GM19328 (cell line): ENCODE data around the gene TRPV3.
"Not testable (repeated sequence)": the region's sequence is repeated elsewhere in the genome, so short reads cannot be mapped to it uniquely, and the experiment has no call there.

Experiments
- ATAC-seq: cut with Tn5 transposase; IDR thresholded peaks from one replicate; pipeline ENCODE4 v1.9.1; 2021; ENCODE audit warnings: mild to moderate bottlenecking, moderate library complexity; ENCODE audit not compliant: unreplicated experiment

The TRPV3 gene

DNA sequence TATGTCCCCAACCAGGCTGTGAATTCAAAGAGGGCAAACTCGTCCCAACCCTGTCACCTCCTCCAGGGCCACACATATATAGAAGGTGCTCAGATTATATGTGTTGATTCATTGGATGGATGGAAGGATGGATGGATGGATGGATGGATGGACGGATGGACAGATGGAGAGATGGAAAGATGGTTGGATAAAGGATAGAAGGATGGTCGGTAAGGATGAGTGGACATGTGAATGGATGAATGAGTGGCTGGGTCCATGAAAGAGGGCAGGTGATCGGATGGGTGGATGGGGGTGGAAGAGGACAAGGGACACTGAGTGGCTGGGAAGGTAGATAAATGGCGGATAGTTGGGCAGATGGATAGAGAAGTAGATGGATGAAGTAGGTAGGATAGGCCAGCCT, 30.1 kb downstream of the TRPV3 start:
- ATAC-seq, result no peak

DNA sequence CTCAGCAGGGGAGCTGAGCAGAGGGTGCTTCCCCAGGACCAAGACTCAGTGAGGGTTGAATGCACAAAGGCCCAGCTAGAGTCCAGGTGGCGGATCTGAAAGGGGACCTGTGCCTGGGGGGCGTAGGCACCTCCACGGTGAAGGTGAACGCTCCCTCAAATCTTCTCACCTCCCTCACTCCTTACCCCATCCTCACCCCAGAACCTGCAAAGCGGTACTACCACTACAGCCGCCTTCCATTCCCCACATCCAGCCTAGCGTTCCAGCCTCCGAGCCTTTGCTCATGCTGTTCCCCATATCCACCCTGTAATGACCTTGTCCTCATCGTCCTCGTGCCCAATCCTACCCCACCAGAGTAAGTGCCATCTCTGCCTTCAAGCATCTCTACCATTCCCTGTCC, 30.6 kb downstream of the TRPV3 start:
- ATAC-seq, result no peak

DNA sequence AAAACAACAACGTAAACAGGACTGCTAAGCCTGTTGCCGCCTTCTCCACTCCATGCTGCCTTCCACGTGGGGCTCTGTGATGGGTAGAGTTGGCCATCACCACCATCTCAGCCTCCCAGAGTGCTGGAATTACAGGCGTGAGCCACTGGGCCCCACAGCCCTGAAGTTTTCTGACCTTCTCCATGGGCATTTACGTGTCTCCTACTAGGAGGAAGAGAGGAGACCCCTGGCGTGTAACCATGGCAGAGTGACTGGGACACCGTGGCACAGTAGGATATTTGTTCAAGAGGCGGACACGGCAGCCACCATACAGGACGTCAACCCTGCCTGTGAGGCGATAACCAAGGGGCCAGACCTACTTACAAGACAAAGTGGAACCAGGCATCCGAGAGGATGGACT, 31.1 kb downstream of the TRPV3 start:
- ATAC-seq, result no peak

DNA sequence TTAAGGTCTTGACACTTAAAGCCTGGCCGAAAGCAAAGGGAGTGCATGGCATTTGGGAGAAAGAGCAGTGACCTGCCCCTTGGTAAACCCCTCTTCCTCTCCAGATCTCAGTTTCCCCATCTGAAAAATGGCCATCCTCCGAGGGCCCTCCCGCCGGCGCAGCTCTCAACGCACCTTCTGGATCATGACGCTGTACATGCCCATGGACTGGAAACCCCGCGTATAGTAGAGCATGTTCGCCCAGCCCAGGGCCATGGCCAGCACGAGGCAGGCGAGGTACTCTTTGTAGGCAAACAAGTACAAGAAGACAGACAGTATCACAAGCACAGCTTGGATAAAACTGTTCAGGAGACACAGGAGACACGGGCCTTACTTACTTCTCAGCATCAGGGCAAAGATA, 33.6 kb downstream of the TRPV3 start:
- no peak for ATAC-seq

DNA sequence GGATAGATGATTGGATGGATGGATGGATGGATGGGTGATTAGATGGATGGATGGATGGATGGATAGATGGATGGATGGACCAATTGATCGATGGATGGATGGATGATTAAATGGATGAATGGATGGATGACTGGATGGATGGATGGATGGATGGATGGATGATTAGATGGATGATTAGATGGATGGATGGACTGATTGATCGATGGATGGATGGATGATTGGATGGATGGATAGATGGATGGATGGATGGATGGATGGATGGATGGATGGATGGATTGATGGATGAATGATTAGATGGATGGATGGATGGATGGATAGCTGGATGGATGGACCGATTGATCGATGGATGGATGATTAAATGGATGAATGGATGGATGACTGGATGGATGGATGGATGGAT, 38.1 kb downstream of the TRPV3 start:
- ATAC-seq, result not testable (repeated sequence)

DNA sequence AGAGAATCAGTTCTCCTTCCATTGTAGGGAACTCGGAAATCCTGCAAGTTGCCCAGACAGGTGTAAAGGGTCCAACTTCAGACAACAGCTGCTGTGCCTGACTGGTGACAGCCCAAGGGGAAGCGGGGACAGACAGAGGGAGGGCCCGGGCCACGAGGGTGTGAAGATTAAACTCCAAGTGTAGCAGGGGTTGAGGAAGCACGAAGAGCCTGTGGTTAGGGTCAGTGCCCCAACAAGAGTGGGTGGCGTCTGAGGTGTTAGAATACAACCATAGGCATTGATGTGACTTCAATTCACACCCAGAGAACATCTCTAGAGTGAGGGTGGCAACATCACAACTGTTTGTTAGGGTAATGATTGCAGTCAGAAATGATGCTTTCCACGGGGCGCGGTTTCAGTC, 42.7 kb downstream of the TRPV3 start:
- no peak for ATAC-seq

DNA sequence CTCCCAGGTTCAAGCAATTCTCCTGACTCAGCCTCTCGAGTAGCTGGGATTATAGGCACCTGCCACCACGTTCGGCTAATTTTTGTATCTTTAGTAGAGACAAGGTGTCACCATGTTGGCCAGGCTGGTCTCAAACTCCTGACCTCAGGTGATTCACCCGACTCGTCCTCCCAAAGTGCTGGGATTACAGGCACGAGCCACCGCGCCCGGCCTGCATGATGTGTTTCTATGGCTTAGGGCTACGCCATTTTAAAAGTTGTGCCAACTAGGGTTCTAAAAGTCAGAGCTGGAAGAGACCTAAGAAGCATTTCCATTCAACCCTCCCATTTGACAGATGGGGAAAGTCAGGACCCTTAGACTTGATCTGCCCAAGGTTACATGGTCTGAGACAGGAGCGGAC, 43.4 kb downstream of the TRPV3 start:
- ATAC-seq, result not testable (repeated sequence)

DNA sequence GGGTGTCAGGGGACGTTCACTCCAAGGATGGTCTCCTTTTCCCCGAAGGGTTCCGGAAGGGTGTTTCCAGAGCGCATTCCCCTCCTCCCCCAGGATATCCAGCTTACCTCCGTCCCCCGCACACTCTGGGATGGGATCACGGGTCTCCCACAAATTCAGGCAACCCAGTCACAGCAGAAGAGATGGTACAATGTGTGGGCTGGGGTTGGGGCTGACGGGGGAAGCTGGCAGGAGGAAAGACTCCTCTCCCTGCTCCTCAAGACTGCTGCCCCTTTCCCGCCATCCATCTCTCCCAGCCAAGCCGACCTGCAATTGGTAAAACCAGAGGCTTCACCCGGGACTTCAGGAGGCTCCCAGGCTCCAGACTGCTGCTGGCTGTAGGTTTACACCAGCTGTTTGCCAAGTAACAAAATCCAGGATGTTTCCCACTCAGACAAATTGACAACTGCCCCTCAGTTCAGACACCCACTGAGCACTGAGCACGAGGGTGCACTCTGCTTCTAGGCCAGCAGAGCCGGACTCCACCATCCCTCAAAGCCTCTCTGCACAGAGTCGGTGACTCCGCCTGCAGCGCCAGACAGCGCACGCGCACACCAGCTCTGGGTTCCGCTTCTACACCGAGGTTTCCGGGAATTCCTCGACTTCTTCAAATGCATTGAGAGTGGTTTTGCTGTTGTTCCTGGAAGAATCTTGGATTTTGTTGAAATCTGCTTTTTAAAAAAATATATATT, 44.1 kb downstream of the TRPV3 start:
- ATAC-seq, result no peak

DNA sequence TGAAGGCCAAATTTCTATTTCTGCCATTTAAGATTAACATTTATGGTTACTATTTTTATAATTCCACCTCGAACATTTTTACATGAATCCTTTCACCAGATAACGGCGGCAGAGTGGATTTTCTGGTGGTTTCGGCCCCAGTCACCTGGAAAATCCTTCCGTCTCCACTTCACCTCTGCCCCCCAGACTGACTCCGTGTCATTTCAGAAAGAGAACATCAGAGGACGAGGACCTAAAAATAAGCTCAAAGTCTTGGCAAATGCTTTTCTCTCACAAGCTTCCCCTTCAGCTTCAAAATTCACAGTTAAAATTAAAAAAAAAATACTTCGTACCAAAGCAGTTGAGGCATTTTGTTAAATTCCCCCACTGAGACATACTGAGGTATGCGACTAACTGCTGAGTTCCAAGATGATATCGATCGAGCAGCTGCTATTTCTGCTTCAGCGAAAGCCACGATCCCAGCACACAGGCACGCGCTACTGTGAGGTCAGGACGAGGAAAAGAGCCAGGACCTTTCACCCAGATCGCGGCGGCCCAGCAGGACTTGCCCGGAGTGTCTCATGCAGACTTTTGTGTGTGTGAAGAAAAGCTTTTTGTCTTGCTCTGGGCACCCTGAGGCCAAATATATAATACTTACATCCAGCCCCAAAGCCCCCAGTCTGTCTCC, 45.0 kb downstream of the TRPV3 start:
- no peak for ATAC-seq

DNA sequence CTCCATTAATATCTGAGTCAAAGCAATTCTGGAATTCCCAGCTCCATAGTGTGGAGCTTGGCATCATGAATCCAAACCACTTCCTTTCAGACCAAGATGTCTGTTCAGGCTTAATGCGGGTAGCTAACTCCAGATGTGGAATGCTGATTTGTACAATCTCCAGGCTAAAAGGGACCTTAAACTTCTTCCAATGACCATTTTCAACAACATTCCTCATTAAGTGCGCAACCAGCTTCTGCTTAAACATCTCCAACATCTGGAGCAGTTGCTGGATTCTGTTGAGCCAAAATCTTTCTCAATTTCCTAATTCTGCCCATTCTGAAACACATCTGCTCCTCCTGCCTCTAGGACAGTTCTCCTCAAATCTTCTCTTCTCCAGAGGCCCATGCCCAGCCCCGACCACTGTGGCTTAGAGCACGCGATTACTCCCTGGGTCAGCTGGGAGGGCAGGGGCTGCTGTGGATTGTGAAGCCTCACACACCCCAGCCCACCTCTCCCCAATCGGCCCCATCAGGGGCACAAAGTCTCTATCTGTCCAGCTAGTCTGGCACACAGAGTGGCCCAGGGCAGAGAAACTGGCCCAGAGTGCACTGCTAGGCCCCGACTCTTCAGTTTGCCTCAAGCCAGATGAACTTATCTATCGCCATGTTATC, 45.6 kb downstream of the TRPV3 start:
- ATAC-seq, result no peak

DNA sequence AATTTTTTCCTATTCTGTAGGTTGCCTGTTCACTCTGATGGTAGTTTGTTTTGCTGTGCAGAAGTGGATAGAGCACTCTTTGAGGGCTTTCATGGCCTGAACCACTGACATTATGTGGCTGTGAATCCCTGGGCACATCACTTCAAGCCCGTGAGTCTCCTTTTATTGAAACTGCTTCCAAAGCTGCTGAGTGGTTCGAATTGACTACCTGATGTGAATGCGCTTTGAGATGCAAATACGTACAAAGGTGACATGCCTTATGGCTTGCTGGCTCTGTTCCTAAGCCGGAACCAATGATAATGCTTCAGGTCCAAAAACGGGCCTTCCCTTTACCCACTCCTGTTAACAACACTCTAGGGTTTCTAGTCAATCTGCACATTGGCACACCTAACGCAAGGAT, 47.5 kb downstream of the TRPV3 start:
- ATAC-seq, result no peak

DNA sequence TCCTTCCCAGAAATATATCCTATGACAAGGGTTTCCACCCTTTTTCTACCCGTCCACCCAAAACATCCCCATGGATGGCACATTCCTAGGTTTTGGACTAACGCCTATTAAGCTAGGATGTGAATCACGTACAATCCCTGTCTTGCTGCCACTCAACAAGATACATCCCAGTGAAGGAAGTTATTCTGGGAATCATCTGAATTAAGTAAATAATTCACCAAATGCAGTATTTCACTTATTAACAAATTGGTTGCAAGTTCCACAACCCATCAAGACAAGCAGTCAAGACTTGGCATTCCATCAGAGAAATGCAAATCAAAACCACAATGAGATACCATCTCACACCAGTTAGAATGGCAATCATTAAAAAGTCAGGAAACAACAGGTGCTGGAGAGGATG, 49.7 kb downstream of the TRPV3 start:
- ATAC-seq, result no peak

DNA sequence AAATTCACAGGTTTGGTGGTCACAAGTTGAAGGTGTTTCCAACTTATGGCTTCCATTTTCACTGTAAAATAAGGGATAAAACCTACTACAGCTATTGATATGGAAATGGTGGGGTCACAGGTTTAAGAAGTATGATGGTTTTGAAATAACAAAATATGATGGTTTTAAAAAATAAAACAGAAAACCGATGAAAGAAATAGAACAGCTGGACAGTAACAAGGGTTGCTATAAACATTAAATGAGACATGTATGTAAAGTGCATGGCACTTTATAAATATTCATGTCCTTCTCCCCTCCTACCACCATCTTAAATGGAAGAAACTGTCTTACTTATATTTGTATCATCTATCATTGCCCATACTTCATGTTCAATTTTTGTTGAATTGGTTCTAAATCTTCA, 50.5 kb downstream of the TRPV3 start:
- no peak for ATAC-seq

DNA sequence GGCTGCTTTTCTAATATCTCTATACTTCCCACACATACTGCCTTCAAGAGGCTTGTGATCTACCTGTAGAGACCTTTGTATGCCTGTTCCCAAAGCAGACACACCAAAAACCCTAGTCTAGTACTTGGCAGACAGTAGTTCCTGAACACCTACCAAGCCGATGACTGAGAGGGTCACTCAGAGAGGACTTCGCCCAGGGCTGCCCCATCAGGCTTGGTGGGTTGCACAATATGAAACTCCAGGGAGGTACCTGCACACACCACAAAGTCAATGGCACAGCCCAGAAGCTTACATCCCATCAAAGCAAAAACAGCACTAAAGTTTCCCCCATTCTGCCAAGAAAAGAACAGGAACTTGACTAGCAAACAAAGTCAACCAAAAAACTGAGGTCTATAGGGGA, 51.6 kb downstream of the TRPV3 start:
- ATAC-seq, result no peak

DNA sequence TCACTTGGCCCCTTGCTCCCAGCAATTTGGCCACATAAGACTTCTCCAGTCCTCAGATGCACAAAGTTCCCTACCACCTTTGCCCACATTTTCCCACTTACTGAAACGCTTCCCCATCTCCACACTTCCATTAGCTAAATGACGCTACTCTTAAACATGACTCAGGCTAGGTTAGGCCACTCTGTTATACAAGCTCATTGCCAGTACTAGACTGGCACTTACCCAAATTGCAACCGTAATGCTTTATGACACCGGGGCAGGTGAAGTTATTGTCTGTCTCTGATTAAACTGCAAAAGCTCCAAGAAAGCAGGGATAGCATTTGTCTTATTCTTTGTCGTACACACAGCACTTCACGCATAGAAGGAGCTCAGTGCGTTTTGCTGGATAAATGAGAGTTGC, 52.6 kb downstream of the TRPV3 start:
- no peak for ATAC-seq

DNA sequence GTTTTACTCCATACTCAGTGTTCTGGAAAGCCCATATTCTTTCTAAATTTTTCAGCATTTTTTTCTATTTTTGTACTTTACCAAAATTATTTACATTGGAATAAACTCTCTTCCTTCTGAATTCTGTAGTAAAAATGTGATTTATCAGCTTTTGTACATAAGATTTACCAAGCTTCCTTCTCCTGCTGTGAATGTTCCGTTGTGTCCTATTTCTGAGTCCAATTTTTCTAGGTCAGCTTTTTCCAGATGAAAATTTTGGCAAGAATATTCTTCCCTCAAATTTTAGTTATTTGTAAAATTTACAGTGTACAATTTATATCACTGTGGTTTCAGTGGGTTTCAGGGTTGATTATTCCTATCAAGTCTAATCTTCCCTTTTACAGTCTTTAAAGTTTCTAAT, 54.3 kb downstream of the TRPV3 start:
- no peak for ATAC-seq

DNA sequence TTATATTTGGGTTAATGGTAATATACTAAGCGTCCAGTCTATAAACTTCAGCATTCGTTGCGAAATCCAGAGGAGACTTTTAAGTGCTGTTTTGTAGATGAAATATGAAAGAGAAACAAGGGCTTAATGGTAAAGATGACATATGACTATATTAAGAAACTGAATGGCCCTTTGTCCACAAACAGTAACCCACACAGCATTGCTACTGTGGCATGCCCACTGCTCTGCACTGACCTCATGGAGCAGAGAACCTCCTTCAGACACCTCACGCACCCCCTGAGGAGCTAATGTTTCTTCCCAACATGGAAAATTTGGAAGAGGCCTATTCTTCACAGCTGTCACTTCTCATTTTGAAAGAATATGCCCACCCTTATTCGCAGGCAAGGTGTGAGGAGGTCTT, 55.1 kb downstream of the TRPV3 start:
- no peak for ATAC-seq

DNA sequence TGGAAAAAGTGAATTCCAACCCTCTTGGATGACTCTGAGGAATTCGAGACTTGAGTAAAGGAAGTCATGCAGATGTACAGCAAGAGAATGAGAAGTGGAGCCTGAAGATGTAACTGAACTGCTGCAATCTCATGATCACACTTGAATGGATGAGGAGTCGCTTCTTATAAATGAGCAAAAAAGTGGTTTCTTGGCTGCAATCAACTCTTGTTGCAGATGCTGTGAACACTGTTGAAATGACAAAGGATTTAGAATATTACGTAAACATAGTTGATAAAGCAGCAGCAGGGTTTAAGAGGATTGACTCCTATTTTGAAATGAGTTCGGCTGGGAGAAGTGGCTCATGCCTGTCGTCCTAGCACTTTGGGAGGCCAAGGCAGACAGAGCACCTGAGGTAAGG, 56.3 kb downstream of the TRPV3 start:
- ATAC-seq, result no peak

DNA sequence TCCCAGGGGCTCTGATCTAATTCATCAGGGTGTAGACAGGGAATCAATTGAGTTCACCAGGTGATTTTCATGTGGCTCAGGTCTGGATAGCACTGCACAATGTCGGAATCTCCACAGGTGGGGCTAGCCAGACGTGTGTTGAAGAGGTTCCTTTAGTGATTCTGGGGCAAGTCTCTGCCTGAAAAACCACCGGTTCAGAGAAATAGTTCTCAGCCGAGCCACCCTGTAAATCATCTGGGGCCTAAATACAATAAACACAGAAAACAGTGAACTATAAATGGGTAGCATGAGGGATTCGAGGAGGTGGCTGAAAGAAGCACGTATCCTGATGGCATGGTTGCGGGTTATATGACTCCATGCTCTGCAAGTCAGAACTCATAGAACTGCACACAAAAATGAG, 60.5 kb downstream of the TRPV3 start:
- ATAC-seq, result no peak

DNA sequence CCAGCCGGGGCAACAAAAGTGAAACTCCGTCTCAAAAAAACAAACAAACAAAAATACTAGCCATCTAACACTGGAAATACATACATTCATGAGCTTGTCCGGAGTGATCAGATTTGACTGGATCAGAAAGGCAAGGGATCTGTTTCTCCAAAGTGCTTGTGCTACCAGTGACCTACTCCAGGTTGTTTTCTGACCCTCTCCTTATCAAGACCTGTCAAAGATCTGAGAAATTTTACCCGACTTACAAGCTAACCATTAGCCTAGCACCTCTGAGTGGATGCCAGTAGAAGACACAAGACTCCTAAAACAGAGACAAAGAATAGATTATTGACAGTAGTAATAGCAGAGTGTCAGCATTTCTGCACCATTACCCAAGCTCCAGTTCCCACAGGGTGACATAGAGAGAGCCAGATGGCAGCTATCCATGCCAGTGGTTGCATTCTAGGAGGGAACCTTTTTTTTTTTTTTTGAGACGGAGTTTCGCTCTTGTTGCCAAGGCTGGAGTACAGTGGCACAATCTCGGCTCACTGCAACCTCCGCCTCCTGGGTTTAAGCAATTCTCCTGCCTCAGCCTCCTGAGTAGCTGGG, 72.0 kb downstream of the TRPV3 start:
- no peak for ATAC-seq

DNA sequence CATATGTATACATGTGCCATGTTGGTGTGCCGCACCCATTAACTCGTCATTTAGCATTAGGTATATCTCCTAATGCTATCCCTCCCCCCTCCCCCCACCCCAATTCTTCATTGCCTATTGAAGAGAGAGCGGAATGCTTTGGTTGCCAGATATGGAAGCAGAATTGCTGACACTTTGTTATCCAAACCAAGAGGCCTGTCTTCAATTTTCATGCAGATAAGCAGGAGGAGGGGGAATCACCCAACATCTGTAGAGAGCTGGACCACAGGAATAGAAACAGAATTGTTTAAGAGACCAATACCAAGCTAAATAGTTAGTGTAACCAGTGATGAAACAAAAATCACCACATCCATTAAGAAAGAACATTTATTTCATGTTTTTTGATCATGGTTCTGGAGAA, 74.8 kb downstream of the TRPV3 start:
- ATAC-seq, result no peak

DNA sequence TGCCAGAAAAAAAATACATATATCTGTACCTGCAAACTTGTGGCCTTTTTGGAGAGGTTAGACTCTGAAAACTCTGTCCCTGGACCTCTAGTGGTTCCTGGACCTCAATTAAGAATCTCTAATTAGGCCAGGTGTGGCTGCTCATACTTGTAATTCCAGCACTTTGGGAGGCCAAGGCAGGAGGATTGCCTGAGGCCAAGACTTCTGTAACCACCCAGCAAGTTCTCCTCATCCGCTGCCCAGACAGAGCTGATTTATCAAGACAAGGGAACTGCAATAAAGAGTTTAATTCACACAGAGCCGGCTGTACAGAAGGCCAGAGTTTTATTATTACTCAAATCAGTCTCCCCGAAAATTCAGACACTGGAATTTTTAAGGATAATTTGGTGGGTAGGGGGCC, 77.6 kb downstream of the TRPV3 start:
- no peak for ATAC-seq
